C4-2B (cell line): ENCODE measurements around the gene AHI1.

Source experiments
- ZFX ChIP-seq: fragments of 450-650 bp; IDR thresholded peaks from 2 replicates; pipeline ENCODE4 v1.6.1; 2017
- TF ChIP-seq, protein P1 (sequence below): fragments of 450-650 bp; conservative IDR thresholded peaks from 2 replicates; pipeline ENCODE4 v1.5.1; 2017; ENCODE audit warnings: mild to moderate bottlenecking

DNA sequence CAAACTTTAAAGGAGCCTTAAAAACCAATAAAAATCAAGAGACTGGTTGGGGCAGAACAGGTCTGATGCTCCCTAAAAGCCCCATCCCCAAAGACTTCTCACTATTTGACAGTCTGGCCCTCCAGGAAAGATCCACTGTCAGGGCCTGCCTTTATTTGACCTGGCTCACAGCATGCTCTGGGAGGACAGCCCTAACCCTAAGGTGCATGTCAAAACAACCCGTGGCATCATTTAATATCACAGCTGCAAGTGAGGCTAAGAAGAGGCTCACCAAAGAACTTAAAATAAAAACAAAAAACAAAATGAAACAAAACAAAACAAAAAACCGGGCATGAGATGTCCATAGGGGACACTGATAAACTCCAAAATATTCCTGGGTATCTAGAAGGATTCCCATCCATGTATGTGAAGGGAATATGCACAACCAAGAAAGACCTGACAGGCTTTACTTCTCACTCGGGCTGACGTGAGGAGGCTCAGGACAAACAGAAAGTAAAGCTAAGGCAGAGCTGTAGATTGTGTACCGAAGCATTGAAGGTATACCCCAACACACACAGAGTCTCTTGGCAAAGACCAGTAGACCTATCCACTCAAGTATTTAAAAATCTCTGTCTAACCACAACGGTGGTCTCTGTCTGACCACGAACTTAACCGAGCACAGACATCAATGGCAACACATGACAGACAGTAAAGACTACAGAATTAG lies 57.3 kb downstream of the AHI1 start:
- TF ChIP-seq, protein P1, sequence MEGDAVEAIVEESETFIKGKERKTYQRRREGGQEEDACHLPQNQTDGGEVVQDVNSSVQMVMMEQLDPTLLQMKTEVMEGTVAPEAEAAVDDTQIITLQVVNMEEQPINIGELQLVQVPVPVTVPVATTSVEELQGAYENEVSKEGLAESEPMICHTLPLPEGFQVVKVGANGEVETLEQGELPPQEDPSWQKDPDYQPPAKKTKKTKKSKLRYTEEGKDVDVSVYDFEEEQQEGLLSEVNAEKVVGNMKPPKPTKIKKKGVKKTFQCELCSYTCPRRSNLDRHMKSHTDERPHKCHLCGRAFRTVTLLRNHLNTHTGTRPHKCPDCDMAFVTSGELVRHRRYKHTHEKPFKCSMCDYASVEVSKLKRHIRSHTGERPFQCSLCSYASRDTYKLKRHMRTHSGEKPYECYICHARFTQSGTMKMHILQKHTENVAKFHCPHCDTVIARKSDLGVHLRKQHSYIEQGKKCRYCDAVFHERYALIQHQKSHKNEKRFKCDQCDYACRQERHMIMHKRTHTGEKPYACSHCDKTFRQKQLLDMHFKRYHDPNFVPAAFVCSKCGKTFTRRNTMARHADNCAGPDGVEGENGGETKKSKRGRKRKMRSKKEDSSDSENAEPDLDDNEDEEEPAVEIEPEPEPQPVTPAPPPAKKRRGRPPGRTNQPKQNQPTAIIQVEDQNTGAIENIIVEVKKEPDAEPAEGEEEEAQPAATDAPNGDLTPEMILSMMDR, result no peak
- TF ChIP-seq ZFX, result no peak
